DOHH2 (cell line): ENCODE measurements around the gene FGD6.

Experiments
- CTCF ChIP-seq: fragments of 200-600 bp; sonication (generic); IDR thresholded peaks from one replicate; pipeline ENCODE4 v1.5.1; 2014; ENCODE audit warnings: antibody characterized with exemption, mild to moderate bottlenecking, low read depth, low read length; ENCODE audit not compliant: poor library complexity, severe bottlenecking
- EZH2phosphoT487 ChIP-seq: fragments of 200-600 bp; sonication (generic); IDR thresholded peaks from 2 replicates; pipeline ENCODE4 v1.6.1; 2017; ENCODE audit warnings: borderline replicate concordance, mild to moderate bottlenecking, antibody characterized with exemption, low read length, moderate library complexity, mixed read lengths

GRCh38 chr12:95237315-95237714, 20.0 kb upstream of the FGD6 start:
- TF ChIP-seq CTCF: no peak
- no peak for TF ChIP-seq EZH2phosphoT487
